Activated CD4-positive, alpha-beta T cell treated with anti-CD3 and anti-CD28 coated beads for 1 hour (primary cell): ENCODE results near the gene VTN.
"Not testable (repeated sequence)": the region's sequence is repeated elsewhere in the genome, so short reads cannot be mapped to it uniquely, and the experiment has no call there.

Experiments
- DNase-seq: peaks from one replicate; pipeline ENCODE4 v3.0.0-alpha.2; 2020

The VTN gene

DNA sequence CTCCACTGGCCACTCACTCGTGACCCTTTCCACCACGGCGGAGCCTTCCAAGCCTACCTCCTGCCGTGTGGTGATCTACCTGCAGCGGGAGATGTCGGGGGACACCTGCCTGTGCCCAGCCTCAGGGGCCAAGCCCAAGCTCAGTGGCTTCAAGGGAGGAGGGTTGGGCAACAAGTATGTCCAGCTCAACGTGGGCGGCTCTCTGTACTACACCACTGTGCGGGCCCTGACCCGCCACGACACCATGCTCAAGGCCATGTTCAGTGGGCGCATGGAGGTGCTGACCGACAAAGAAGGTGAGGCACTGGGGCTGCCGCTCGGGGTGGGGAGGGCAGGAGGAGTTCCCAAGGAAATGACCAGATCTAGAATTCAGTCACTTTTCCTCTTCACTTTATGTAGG is 30.7 kb downstream of the VTN start:
- DNase-seq, result no peak

DNA sequence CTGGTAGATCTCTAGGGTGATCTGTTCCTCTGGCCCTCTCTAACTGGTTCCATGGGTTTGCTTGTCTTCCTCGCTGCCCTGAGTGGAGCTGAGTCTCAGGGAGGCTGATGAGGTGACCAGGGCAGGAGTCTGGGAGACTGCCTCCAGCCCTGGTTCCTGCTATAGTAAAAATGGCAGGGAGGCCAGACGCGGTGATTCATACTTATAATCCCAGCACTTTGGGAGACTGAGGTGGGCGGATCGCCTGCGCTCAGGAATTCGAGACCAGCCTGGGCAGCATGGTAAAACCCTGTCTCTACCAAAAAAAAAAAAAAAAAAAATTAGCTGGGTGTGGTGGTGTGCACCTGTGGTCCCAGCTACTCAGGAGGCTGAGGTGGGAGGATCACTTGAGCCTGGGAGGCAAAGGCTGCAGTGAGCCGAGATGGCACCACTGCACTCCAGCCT is 31.3 kb downstream of the VTN start:
- DNase-seq, result not testable (repeated sequence)

DNA sequence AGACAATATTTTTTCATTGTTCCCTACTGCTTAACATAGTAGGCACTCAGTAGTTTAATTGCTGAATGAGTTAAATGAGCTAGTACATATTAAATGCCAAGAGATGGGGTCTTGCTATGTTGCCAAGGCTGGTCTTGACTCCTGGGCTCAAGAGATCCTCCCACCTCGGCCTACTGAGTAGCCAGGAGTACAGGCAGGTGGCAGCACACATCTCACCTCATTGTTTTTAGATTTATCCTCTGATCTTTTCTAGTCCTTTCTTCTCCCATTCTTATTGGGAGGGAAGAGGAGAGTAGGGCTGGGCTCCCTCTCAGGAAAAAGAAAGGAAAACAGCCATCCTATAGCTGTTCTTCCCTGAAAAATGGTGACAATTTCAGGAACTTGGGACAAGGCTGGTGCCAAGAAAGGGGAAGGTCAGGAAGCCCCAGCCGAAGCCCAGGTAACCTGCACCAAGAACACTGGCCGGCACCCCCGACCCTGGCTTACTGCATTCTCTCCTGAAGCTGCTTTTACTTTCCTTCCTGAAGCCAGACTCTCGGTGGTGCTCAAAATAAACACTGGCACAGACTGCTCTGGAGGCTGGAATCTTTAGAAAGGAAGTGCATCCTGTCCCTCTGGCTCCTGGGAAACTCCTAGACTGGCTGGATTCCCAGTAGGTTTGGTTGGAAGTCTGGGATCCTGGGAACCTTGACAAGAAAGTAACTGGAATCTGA is 31.9 kb downstream of the VTN start:
- DNase-seq, result no peak

DNA sequence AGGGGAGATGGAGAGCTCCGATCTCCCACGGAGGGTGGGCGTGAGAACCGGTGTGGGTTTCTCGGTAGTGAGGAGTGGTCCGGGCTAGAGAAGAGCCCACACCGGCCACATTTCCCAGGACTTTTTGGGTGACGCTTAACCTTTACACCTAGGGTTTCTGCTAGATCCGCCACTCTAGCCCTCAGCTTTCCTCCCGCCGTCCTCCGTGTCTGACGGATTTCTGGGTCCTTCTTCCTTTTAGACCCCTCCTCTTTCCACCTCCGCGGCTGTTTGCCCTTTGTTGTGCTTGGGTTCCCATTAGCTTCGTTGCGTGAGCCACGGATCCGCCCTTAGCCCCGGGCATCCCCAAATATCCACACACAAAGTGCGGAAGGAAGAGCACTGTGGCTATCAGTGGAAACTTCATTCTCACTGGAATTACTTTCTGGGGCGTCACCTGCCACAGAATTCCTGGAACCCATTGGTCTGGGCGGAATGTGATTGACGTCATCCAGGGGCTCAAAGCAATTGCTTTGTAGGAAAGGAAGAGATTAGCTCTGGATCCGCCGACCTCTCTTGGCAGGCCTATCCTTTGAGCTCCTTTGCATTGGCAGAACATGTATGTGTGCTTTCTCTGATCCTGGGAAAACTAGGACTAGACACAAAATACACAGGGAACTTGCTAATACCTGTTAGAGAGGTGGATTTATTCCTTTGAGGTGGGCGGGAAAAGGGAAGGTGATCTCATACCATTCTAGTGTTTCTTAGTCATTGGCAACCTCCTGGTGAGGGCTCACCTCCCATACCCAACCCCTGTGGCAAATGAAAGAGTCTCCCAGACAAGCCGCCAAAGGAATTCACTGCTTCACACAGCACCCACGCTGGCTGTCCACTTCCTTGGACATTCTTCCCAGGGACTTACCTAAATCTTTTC is 33.9 kb downstream of the VTN start:
- DNase-seq, result no peak

DNA sequence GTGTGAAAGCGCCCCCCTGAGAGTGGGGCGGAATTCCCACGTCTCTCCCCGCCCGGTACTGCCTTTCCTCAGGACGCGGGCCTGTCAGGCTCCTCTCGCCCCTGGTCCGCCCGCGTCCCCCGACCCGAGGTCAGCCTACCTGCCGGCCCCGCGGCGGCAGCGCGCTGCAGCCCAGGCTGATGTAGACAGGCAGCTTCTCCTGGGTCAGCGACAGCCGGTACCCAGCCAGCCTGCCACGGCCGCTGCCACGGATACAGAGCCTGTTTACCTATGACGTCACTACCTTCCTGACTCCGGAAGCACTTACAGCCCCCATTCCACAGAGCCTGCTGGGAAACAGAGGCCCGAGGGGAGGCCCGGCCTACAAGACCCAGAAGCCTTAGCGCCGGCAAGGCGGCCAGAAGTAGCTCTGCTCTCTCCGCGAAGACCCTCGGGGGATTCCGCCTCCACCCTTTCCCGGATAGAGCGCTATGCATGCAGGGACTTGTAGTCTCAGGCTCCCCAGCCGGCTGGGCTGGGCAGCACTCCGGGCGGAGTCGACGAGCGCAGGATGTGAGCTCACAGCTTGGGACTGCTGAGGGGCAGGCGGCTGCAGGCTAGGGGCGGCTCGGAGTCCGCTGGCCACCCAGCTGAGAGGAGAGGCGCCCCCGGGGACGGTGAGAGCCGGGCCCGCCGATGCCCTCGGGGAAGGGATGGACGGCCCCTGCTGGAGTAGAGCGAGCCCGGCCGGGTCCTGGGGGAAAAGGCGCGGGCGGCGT is 34.7 kb downstream of the VTN start, which contains the start of the genes IFT20 and TNFAIP1:
Gene IFT20, minus strand, starts transcription at position 272 of the 758 bp plus-strand sequence. CDS start 3,487 bp downstream, outside the sequence.
Gene TNFAIP1, plus strand, starts transcription at position 561 of the 758 bp plus-strand sequence. CDS start 3,761 bp downstream, outside the sequence.
- peak; percentile 97 for DNase-seq

DNA sequence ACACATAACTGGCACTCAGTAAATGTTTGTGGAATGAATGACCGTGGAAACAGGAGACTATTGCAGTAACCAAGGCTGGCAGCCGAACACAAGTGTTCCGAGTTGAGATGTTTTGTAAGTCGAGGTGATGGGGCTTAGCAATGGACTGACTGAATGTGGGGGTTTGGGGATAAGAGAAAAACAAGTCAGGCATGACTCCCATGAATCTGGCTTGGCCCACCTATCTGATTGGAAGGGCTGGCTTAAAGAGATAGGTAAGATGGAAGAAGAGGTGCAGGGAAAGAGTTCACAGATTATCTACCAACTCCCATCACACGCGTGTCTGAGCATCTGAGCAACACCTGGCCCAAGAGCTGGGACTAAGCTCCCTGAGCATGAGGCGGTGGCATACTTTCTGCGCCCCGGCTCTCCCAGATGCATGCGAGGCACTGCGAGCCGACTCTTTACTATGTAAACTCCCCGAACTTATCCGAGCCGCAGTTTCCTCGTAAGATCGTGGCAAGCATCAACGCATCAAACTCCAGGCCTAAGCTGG is 35.4 kb downstream of the VTN start:
- DNase-seq, result no peak

DNA sequence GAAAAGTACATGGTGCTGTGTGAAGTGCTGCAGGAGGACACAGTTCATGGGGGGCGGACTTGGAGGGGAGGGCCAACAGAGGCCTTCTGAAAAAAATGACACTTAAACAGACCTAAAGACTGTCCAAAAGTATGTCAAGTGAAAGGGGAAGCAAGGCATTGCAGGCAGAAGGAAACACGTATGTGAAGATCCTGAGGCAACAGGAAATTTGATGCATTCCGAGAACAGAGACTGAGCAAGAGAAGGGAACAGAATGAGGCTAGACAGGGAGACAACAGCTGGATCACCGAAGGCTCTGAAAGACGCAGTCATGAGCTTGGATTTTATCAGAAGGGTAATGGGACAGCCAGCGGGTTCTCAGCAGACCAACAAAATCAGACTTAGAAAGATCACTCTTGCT is 35.9 kb downstream of the VTN start:
- no peak for DNase-seq

DNA sequence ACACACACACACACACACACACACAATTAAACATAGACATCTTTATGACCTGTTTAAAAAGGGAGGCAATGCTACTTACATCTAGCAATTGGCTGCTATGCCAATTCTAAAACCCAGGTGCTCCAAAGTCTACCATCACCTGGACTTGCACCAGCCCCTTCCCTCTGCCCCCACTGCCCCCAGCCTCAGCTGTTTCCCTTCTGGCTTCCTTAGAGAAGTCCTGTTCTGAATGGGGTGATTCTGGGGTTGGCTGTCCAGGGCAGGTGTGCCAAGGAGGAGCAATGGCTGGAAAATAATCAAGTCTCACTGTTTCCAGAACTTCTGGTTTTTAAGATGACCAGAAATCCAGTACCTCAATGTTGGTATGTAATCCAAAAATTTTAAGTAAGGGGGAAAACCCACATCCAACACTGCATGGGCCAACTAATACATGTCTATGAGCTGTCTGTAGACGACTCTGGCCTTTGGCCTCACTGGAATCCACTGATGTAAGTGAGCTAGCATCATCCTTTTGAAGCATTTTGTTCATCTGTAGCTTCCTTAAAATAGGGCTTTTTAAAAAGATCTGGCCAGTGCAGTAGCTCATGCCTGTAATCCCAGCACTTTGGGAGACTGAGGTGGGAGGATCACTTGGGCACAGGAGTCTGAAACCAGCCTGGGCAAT is 36.9 kb downstream of the VTN start:
- no peak for DNase-seq

DNA sequence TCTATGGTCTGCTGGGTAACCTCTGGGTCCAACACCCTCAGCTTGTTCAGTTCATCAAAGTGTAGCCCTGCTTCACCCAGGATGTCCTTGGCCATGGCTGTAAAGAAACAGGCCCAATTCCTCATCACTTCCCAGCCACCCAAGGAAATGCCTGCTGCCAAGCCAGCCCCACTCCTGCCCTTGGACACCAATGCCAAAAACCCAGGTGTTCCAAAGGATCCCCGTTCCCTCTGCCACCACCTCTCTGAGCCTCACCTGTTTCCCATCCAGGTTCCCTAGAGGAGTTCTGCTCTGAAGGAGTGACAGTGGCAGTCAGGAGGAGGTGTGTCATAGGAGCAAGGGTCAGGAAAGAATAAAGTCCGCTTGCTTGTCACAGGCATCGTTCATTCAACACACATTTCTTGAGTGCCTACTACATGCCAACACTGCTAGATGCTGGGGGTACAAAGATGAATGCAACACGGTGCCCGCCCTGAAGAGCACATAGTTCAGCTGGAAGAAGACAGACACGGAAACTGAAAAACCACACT is 38.2 kb downstream of the VTN start:
- no peak for DNase-seq

DNA sequence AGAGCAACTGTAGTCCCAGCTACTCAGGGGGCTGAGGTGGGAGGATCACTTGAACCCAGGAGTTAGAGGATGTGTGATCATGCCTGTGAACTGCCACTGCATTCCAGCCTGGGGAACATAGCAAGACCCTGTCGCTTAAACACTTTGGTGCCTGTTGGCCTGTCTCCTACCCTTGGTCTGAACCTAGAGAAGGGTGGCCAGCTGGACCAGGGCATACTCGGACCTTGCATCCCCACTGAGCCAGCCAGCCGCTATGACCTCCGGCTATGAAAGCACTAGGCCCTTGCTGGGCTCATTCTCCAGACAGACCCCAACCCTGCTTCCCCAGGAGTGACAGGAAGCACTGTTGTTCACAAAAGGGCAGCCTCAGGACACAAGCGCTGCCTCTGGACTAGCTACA is 39.4 kb downstream of the VTN start:
- no peak for DNase-seq

DNA sequence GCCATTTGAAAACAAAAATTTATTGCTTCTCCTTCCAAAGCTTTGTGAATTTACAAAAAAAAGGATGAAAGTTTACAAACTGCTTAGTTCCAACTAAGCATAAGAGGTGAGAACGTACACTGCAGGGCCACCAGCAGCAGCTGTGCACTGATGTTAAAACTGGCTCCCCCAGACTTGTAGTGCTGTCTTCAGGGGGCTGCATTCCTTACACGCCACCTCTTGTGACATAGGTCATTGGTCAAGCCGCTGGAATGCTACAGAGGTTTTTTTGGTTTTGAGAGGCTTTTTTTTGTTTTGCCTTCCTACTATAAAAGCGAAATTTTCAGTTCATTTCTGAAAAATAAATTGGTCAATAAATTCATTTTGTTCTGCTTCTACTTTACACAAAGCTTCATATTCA is 41.8 kb downstream of the VTN start:
- no peak for DNase-seq

DNA sequence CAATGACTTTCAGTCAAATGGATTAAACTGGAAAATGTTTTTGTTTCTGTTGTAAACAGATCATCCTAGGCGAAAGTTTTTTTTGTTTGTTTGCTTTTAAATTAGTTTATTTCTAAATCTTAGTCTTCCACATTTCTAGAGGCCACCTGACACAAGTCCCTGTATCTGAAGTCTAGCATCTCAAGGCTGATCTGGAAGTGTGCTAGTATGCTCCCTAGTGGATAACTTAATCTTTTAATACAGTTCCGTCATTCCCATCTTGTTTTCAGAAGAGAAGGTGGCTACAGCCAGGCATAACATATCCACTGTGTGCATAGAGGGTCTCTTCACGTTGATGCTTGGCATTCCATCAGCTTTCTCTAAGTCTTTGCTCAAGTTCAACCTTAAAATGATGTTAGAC is 42.4 kb downstream of the VTN start:
- no peak for DNase-seq

DNA sequence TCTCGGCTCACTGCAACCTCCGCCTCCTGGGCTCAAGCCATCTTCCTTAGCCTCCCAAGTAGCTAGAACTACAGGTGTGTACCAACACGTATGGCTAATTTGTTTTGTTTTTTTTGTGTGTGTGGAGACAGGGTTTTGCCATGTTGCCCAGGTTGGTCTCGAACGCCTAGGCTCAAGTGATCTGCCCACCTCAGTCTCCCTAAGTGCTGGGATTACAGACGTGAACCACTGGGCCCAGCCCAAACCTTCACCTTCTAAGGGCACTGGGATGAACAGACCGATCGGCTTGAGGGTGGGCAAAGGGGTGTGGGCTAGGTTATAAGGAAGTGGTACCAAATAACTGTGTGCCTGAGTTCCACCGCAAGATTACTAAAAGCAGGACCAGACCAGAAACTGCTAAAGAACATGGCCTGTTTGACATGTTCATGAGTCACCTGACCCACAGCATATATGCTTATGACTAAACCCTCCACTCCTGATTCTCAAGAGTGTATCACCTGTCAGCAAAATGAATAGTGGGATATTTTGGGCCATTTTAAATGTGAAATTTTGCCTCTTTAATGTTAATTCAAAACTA is 43.0 kb downstream of the VTN start:
- DNase-seq, result no peak

DNA sequence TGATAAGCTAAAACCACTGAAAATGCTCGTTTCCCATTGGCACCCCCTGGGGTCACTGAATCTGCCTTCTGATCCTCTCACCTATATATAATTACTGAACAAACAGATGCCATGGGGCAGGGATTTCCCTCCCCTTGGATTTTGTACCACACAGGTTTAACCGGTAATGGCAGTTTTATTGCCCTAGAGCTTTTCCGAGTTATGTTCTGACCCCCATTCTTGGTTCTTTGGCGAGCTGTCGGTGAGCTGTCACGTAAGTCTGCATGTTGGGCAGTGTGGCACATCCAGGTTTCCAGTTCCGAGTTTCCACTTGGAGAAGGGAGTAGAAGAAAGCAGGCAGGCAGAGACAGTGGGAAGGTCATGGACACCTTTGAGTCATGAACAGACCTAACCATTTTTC is 44.0 kb downstream of the VTN start:
- DNase-seq, result no peak

DNA sequence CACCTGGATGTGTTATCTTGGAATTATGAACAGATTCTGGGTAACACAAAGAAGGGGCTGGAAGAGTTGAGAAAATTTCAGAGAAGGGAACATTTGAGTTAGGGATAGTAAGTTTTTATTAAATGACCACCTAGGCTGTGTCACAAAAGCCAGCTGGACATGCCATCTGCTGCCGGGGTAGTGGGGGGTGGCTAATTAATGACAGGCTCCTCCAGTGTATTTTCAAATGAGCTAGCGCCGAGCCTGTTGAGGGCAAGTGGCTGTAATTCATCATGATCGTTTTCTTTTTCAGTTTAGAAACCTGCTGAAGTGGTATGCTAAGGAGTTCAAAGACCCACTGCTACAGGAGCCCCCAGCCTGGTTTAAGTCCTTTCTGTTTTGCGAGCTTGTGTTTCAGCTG is 44.9 kb downstream of the VTN start:
- DNase-seq, result no peak

DNA sequence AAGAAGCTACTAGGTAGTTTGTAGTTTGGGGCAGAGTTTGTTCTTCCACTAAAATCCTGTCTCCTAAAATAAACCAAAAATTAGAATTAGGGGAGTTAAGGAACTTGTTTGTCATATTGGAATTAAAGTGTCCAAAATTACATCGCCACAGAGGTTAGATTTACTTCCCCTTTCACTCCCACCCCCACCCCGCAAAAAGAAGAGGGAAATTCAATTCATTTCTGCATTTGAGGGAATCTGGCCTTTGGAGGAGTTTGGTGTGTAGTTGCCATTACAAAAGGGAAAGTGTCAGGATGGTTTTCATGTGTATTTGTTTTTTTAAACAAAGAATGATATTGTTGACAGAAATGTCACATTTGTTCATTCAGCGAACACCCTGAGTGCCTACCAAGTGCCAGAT is 45.3 kb downstream of the VTN start:
- no peak for DNase-seq

DNA sequence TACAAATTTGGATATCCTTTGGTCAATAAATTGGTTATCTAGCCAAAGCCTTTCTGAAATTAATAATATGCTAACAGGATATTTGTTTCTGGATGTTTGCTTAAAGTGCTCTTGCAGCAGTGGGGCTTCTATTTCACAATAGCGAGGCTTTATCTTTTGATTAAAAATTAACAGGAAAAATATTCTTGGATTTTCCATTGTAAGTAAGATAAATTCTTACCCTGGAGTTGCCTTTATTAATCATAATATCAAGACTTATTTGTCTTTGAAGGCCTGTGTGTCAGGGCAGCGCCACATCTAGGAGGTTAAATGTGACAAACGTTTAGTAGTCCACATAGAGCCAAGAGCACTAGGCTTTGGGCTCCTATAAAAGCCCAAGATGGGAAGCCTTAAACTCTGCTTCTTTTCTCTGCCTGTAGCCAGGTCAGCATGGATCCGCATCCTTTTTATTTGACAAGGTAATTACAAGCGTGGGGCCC is 45.8 kb downstream of the VTN start:
- no peak for DNase-seq

DNA sequence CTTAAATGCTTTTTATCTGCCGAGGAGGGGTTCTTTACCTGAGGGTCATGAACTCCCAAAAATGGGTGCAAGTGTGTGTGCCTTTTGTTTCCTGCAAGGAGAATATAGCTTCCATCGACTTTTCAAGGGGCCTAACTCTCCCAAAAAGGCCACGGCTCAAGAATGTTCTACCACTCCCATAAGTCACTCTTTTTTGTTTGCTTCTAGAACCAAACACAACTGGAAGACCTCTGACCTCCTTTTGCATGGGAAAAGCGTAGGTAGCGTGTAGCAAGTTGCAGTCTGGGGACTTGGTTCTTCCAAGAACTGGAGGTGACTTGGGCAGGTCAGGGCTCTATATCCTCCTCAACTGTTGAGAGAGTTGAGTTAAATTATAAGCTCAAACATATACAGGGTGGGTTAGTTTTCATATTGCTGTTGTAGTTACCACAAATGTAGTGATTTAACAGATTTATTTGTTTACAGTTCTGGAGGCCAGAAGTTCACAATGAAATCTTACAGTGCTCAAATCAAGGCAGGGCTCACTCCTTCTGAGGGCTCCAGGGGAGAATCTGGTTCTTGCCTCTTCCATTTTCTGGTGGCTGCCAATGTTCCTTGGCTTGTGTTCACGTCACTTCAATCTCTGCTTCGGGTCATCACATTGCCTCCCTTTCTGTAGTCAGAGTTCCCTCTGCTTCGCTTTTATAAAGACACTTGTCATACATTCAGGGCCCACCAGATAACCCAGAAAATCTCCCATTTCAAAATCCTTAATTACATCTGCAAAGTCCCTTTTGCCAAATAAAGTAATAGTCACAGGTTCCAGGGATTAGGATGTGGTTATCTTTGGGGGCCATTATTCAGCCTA is 49.7 kb downstream of the VTN start:
- no peak for DNase-seq

DNA sequence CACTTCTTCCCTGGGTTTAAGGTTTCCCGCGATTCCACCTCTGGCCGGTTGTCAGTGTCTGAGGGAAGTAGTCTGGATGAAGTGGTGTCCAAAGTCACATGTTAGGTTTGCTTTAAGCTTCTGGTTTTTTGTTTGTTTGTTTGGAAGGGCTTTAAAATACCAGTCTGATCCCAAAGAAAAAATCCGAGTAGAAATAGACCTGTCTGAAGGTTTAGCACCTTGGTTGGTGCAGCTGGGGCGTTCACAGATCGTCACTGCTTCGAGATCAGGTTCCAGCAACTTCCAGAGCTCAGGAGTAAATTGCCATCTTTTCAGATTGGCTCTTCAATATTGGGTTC is 50.5 kb downstream of the VTN start:
- no peak for DNase-seq

DNA sequence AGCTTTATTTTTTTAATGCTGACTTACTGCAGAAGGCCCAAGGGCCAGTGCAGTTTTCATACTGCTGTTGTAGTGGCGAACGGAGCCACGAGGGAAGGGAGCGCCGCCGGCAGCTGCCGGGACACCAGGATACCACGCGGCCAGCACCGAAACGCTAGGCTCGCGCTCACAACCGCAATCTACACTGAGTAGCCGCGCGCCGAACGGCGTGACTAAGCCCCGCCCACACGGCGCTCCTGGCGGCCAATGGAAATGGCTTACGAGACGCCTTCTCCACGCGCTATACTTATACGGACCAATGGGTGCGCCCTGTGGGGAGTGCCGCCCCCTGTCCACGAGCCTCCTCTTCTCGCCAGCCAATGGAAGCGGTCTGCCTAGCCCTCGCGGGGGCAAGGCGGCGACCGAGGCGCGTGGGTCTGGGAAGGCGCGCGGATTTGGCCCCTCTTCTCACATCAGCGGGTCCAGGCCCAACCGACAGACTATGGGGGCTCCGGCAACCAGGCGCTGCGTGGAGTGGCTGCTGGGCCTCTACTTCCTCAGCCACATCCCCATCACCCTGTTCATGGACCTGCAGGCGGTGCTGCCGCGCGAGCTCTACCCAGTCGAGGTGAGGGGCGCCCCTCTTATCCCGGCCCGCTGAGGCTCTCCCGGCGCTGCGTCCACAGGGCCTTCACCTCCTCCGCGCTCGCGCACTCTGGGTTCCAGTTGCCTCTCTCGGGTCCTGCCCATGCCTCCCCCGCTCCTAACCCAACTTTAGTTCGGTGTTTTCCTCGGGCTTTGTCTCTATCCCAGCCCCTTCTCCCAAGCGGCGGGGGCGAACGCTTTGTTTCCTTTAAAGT is 51.1 kb downstream of the VTN start, which contains the start of gene TMEM97:
Gene TMEM97, plus strand, starts transcription at position 442 of the 839 bp plus-strand sequence. Its CDS starts 40 bp downstream, at position 482.
- peak; percentile 88 for DNase-seq
